SK-N-SH (cell line): ENCODE results near the gene FDX2. TPM values are rescaled to one million over a fixed set of nuclear protein-coding genes. Genes with fewer than 3 reads are reported as not detected.

Source experiments
- CTCF ChIA-PET: fragments of 300-600, 350-600 bp; formaldehyde crosslinking; extraction: SDS; loops from one replicate; lab custom pipeline; 2021; lab: Yijun Ruan, JAX
- POLR2A ChIA-PET: fragments of 350-600 bp; sonication (Branson Sonifier 250); formaldehyde crosslinking; extraction: SDS; loops from one replicate; lab custom pipeline; 2020; ENCODE audit warnings: antibody characterized with exemption, inconsistent platforms; lab: Yijun Ruan, JAX
- DNase-seq: peaks from one replicate; pipeline ENCODE4 v3.0.0; 2012
- H2AFZ ChIP-seq: fragments of 200-600 bp; sonication (generic); 2 replicates; pipeline ENCODE4 v1.8.1; 2016; ENCODE audit warnings: antibody characterized with exemption, mild to moderate bottlenecking, low read depth
- H3F3A ChIP-seq: fragments of 200-600 bp; sonication (generic); replicated peaks from 2 replicates; pipeline ENCODE3; 2016; ENCODE audit warnings: antibody characterized with exemption, mild to moderate bottlenecking; ENCODE audit not compliant: insufficient read depth
- H3K27ac ChIP-seq, 2 experiments: fragments of 200-500 bp in 1 of 2; fragments of 200-600 bp in 1 of 2; sonication (Bioruptor generic) in 1 of 2; sonication (generic), shearing (Covaris generic) in 1 of 2; 2 replicates each; pipeline versions ENCODE4 v1.5.1 to v1.6.1; 2014 to 2016; ENCODE audit warnings: low read depth in 2 of 2, inconsistent platforms in 1 of 2, low read length in 1 of 2, mild to moderate bottlenecking in 1 of 2, mixed read lengths in 1 of 2
- H3K27me3 ChIP-seq: fragments of 200-600 bp; sonication (generic), shearing (Covaris generic); 2 replicates; pipeline ENCODE4 v1.6.1; 2016; ENCODE audit warnings: mixed run types; ENCODE audit not compliant: insufficient read depth
- H3K36me3 ChIP-seq, 2 experiments: fragments of 200-500 bp in 1 of 2; fragments of 200-600 bp in 1 of 2; sonication (Bioruptor generic) in 1 of 2; sonication (generic) in 1 of 2; replicated peaks in 1 of 2; 2 replicates each; pipeline versions ENCODE3 to v1.5.1; 2014 to 2016; ENCODE audit warnings: low read length in 1 of 2, mild to moderate bottlenecking in 1 of 2; ENCODE audit not compliant: insufficient read depth in 2 of 2, control insufficient read depth in 1 of 2
- H3K4me1 ChIP-seq, 2 experiments: fragments of 200-500 bp in 1 of 2; fragments of 200-600 bp in 1 of 2; sonication (Bioruptor generic) in 1 of 2; sonication (generic), shearing (Covaris generic) in 1 of 2; 2 replicates each; pipeline versions ENCODE4 v1.5.1 to v1.6.1; 2014 to 2016; ENCODE audit warnings: low read depth in 1 of 2, low read length in 1 of 2, mixed run types in 1 of 2; ENCODE audit not compliant: insufficient read depth in 2 of 2, control insufficient read depth in 1 of 2
- H3K4me2 ChIP-seq: fragments of 200-600 bp; sonication (generic), shearing (Covaris generic); 2 replicates; pipeline ENCODE4 v1.6.1; 2017; ENCODE audit warnings: mixed run types
- H3K4me3 ChIP-seq, 2 experiments: fragments of 200-500 bp in 1 of 2; fragments of 200-600 bp in 1 of 2; sonication (Bioruptor generic) in 1 of 2; sonication (generic), shearing (Covaris generic) in 1 of 2; 2 replicates each; pipeline versions ENCODE4 v1.5.1 to v1.8.1; 2014 to 2016; ENCODE audit warnings: low read depth in 2 of 2, inconsistent platforms in 1 of 2, low read length in 1 of 2, mild to moderate bottlenecking in 1 of 2, mixed read lengths in 1 of 2, moderate library complexity in 1 of 2
- H3K79me2 ChIP-seq: fragments of 200-600 bp; sonication (generic); 2 replicates; pipeline ENCODE4 v1.8.1; 2017; ENCODE audit warnings: mild to moderate bottlenecking; ENCODE audit not compliant: insufficient read depth
- H3K9ac ChIP-seq: fragments of 200-600 bp; sonication (generic); 2 replicates; pipeline ENCODE4 v1.6.1; 2017; ENCODE audit warnings: mixed run types
- H3K9me2 ChIP-seq: fragments of 200-600 bp; sonication (generic); 2 replicates; pipeline ENCODE4 v1.6.1; 2017; ENCODE audit warnings: mixed run types
- H3K9me3 ChIP-seq: fragments of 200-600 bp; sonication (generic); 2 replicates; pipeline ENCODE4 v1.6.1; 2017; ENCODE audit warnings: mixed run types, mild to moderate bottlenecking, moderate library complexity
- H4K20me1 ChIP-seq: fragments of 200-600 bp; sonication (generic); 2 replicates; pipeline ENCODE4 v1.6.1; 2017; ENCODE audit warnings: mild to moderate bottlenecking, mixed run types; ENCODE audit not compliant: insufficient read depth
- CTCF ChIP-seq: fragments of 200-600 bp; sonication (generic); IDR thresholded peaks from 2 replicates; pipeline ENCODE4 v1.6.1; 2017; ENCODE audit warnings: antibody characterized with exemption, mild to moderate bottlenecking, moderate library complexity
- ELF1 ChIP-seq: IDR thresholded peaks from 2 replicates; pipeline ENCODE4 v1.4.0; 2012
- FOXJ3 ChIP-seq: sonication (generic); formaldehyde crosslinking; IDR thresholded peaks from 2 replicates; pipeline ENCODE4 v1.5.1; 2020; ENCODE audit warnings: mild to moderate bottlenecking, missing genetic modification reagents
- MEF2A ChIP-seq: IDR thresholded peaks from 2 replicates; pipeline ENCODE4 v1.4.0; 2012; ENCODE audit warnings: low read depth, borderline replicate concordance
- MXI1 ChIP-seq: IDR thresholded peaks from 2 replicates; pipeline ENCODE4 v1.6.1; 2012; ENCODE audit warnings: mild to moderate bottlenecking, low read depth, low read length, improper control_type of control experiment
- REST ChIP-seq: IDR thresholded peaks from 2 replicates; pipeline ENCODE4 v1.6.1; 2012; ENCODE audit warnings: mild to moderate bottlenecking, low read depth, low read length, moderate library complexity
- RFX5 ChIP-seq: IDR thresholded peaks from 2 replicates; pipeline ENCODE4 v1.6.1; 2012; ENCODE audit warnings: mild to moderate bottlenecking, improper control_type of control experiment, low read length
- RXRA ChIP-seq: IDR thresholded peaks from 2 replicates; pipeline ENCODE4 v1.4.0; 2012; ENCODE audit warnings: low read depth, mild to moderate bottlenecking, borderline replicate concordance
- SIN3A ChIP-seq: IDR thresholded peaks from 2 replicates; pipeline ENCODE4 v1.6.1; 2012; ENCODE audit warnings: low read depth, mild to moderate bottlenecking, low read length, moderate library complexity, borderline replicate concordance
- SMC3 ChIP-seq: IDR thresholded peaks from 2 replicates; pipeline ENCODE4 v1.6.1; 2012; ENCODE audit warnings: low read depth, low read length, improper control_type of control experiment
- USF1 ChIP-seq: IDR thresholded peaks from 2 replicates; pipeline ENCODE4 v1.4.0; 2012; ENCODE audit warnings: low read depth, borderline replicate concordance
- ZBTB33 ChIP-seq: IDR thresholded peaks from 2 replicates; pipeline ENCODE4 v1.4.0; 2012; ENCODE audit warnings: low read depth, borderline replicate concordance
- WGBS: methylation state at CpG from one replicate; pipeline ENCODE4 v1.1.6; 2017; ENCODE audit warnings: low lambda C conversion rate; 5-methylcytosine and 5-hydroxymethylcytosine counted together
- polyA plus RNA-seq, 3 experiments: library from polyadenylated mRNA; depleted of rRNA; stranded (reverse); fragments of >200 nt; gene quantifications; 2 replicates each; pipeline ENCODE4 v1.2.3, GENCODE V29; 2012

Gene FDX2
- polyA plus RNA-seq, 1 of the 3 experiments (the other 2 are of a cell fraction), result 45.8 TPM

- POLR2A ChIA-PET, result interaction anchor here (1.2 to 1.4 kb wide), 2 partner anchors 11 to 13 kb away, joined by 3 to 4 read pairs; no protein-coding TSS in a partner anchor
- H3K9me3 ChIP-seq, result no peaks in the 10 kb centered on the region
- peak overlapping the region; percentile 37 to 77 for H3K4me3 ChIP-seq
- peak overlapping the region; percentile 91; the same call in 1 of the 2 replicates for H2AFZ ChIP-seq
- TF ChIP-seq ZBTB33, result no peak
- 0 out of 2 replicates have a peak, but pooled peaks have one; percentile 11 for TF ChIP-seq RFX5
- TF ChIP-seq, all 33 proteins: peak for 1
- H3K27me3 ChIP-seq, result no peaks in the 10 kb centered on the region; the same call in 1 of the 2 replicates
- CTCF ChIA-PET, result interaction anchor here (1.2 to 7.4 kb wide), 9 partner anchors 10 to 128 kb away, joined by 3 to 65 read pairs (median 9); partner anchors contain the start of genes CDC37 and ICAM1
- H3K79me2 ChIP-seq, result no peaks in the 10 kb centered on the region
- peak overlapping the region; percentile 98 for H3K4me2 ChIP-seq
- no peaks in the 10 kb centered on the region for H3K9me2 ChIP-seq
- no peak overlapping the region for H3K9ac ChIP-seq
- H3F3A ChIP-seq, result peaks cover 6% of the 10 kb centered on the region
- WGBS, result 0% methylated on average over 10 of the region's 23 CpGs
- no peak overlapping the region for H3K27ac ChIP-seq
- peak; percentile 83 for DNase-seq
- no peaks in the 10 kb centered on the region for H4K20me1 ChIP-seq
- no peaks in the 10 kb centered on the region for H3K36me3 ChIP-seq
- peaks cover 0 to 39% of the 10 kb centered on the region in 2 experiments; a peak in 1 of 4 replicates for H3K4me1 ChIP-seq
These were observed 27.1 kb downstream of the FDX2 start for GRCh38 chr19:10288662-10289166.

- ChIA-PET CTCF (interaction anchor here (1.0 to 7.4 kb wide), 8 partner anchors 18 to 137 kb away, joined by 3 to 65 read pairs (median 9); partner anchors contain the start of gene ICAM1), POLR2A (no interaction called here)
- H3K9me3 ChIP-seq, result no peaks in the 10 kb centered on the region
- H4K20me1 ChIP-seq, result no peaks in the 10 kb centered on the region
- H2AFZ ChIP-seq, result no peak within 1 kb of the TSS
- no peak within 1 kb of the TSS for H3K4me3 ChIP-seq
- 55% methylated on average over 26 of the region's 59 CpGs for WGBS
- H3K9ac ChIP-seq, result no peak within 1 kb of the TSS
- peaks cover 6% of the 10 kb centered on the region for H3F3A ChIP-seq
- H3K4me2 ChIP-seq, result no peak within 1 kb of the TSS
- DNase-seq, result peak; percentile 64
- H3K27me3 ChIP-seq, result no peaks in the 10 kb centered on the region; the same call in 1 of the 2 replicates
- H3K4me1 ChIP-seq, result peaks cover 0 to 29% of the 10 kb centered on the region in 2 experiments; a peak in 1 of 4 replicates
- H3K36me3 ChIP-seq, result no peaks in the 10 kb centered on the region
- H3K9me2 ChIP-seq, result no peaks in the 10 kb centered on the region
- no peak within 1 kb of the TSS for H3K27ac ChIP-seq
- no peaks in the 10 kb centered on the region for H3K79me2 ChIP-seq
- TF ChIP-seq REST (no peak), ELF1 (no peak), SIN3A (no peak), USF1 (no peak), MEF2A (no peak), FOXJ3 (no peak), CTCF (no peak), SMC3 (no peak), RXRA (no peak), MXI1 (no peak), RFX5 (no peak)
These were observed 28.7 kb downstream of the FDX2 start, which contains the start of gene ICAM4 for GRCh38 chr19:10286803-10287737. Gene ICAM4 (plus strand): TSS chr19:10286955. CDS start chr19:10287013, 58 bp downstream.
